IMR-90 (cell line): ENCODE results near the gene NOD2. TPM values are rescaled to one million over a fixed set of nuclear protein-coding genes. Genes with fewer than 3 reads are reported as not detected.

Experiments used
- ATAC-seq: fragments of 200-7000 bp; cut with Tn5 transposase; 2 replicates; pipeline ENCODE4 v1.9.1; 2020; ENCODE audit warnings: low read depth, mild to moderate bottlenecking, moderate library complexity
- BruUV-seq: library from RNA; stranded (reverse); fragments of 400-500 nt; replicated peaks from 2 replicates; lab custom pipeline; 2021; lab: Mats Ljungman, UMichigan
- CTCF ChIA-PET: fragments of 300-600 bp; formaldehyde crosslinking; extraction: SDS; loops from one replicate; lab custom pipeline; 2021; ENCODE audit warnings: antibody characterized with exemption; lab: Yijun Ruan, JAX
- POLR2A ChIA-PET: fragments of 300-600 bp; sonication (Branson Sonifier 250); formaldehyde crosslinking; loops from one replicate; lab custom pipeline; 2022; ENCODE audit warnings: antibody characterized with exemption; ENCODE audit not compliant: unreplicated experiment; lab: Charles Lee
- DNase-seq: peaks from one replicate; pipeline ENCODE4 v3.0.0; 2013
- H2AFZ ChIP-seq: replicated peaks from 2 replicates; pipeline ENCODE3; 2013; ENCODE audit warnings: low read length, mild to moderate bottlenecking; ENCODE audit not compliant: poor library complexity
- H2AK5ac ChIP-seq: 2 replicates; pipeline ENCODE4 v1.6.1; 2013; ENCODE audit warnings: low read depth, low read length, inconsistent platforms
- H2AK9ac ChIP-seq: replicated peaks from 2 replicates; pipeline ENCODE3; 2013; ENCODE audit warnings: mild to moderate bottlenecking, low read depth, low read length, moderate library complexity; ENCODE audit not compliant: poor library complexity
- H2BK120ac ChIP-seq: 2 replicates; pipeline ENCODE4 v1.6.1; 2013; ENCODE audit warnings: low read depth, low read length, inconsistent platforms
- H2BK15ac ChIP-seq: 3 replicates; pipeline ENCODE4 v1.6.1; 2013; ENCODE audit warnings: low read depth, low read length, inconsistent platforms
- H2BK20ac ChIP-seq: 2 replicates; pipeline ENCODE4 v1.6.1; 2013; ENCODE audit warnings: low read depth, mild to moderate bottlenecking, inconsistent platforms, low read length, moderate library complexity
- H2BK5ac ChIP-seq: 2 replicates; pipeline ENCODE4 v1.6.1; 2013; ENCODE audit warnings: mild to moderate bottlenecking, low read depth, low read length, inconsistent platforms; ENCODE audit not compliant: poor library complexity, severe bottlenecking
- H3K14ac ChIP-seq: replicated peaks from 2 replicates; pipeline ENCODE4 v1.6.1; 2013; ENCODE audit warnings: low read depth, low read length, inconsistent platforms
- H3K18ac ChIP-seq: 2 replicates; pipeline ENCODE4 v1.6.1; 2013; ENCODE audit warnings: low read depth, low read length, control low read depth
- H3K23ac ChIP-seq: 2 replicates; pipeline ENCODE4 v1.6.1; 2013; ENCODE audit warnings: low read depth, low read length, inconsistent platforms
- H3K27ac ChIP-seq: 2 replicates; pipeline ENCODE4 v1.5.1; 2013; ENCODE audit warnings: mild to moderate bottlenecking, control low read depth, low read length; ENCODE audit not compliant: insufficient read depth
- H3K27me3 ChIP-seq: 2 replicates; pipeline ENCODE4 v1.6.1; 2013; ENCODE audit warnings: low read length; ENCODE audit not compliant: control insufficient read depth, insufficient read depth
- H3K36me3 ChIP-seq: 2 replicates; pipeline ENCODE4 v1.6.1; 2013; ENCODE audit warnings: low read length, mixed read lengths; ENCODE audit not compliant: control insufficient read depth, insufficient read depth
- H3K4ac ChIP-seq: 2 replicates; pipeline ENCODE4 v1.6.1; 2013; ENCODE audit warnings: low read depth, low read length, inconsistent platforms
- H3K4me1 ChIP-seq: 2 replicates; pipeline ENCODE4 v1.6.1; 2013; ENCODE audit warnings: low read length, mixed read lengths; ENCODE audit not compliant: control insufficient read depth, insufficient read depth
- H3K4me2 ChIP-seq: 2 replicates; pipeline ENCODE4 v1.6.1; 2013; ENCODE audit warnings: low read depth, mild to moderate bottlenecking, control low read depth, low read length, moderate library complexity
- H3K4me3 ChIP-seq: 2 replicates; pipeline ENCODE4 v1.5.1; 2013; ENCODE audit warnings: low read depth, mild to moderate bottlenecking, control low read depth, low read length, moderate library complexity; ENCODE audit not compliant: insufficient read depth
- H3K56ac ChIP-seq: 2 replicates; pipeline ENCODE4 v1.6.1; 2013; ENCODE audit warnings: low read length, inconsistent platforms; ENCODE audit not compliant: insufficient read depth; ENCODE audit errors: extremely low read depth
- H3K79me1 ChIP-seq, 2 experiments: 2 replicates each; pipeline ENCODE4 v1.6.1; 2013; ENCODE audit warnings: low read length in 2 of 2, inconsistent platforms in 1 of 2, low read depth in 1 of 2
- H3K9ac ChIP-seq: 2 replicates; pipeline ENCODE4 v1.6.1; 2013; ENCODE audit warnings: low read depth, low read length, control low read depth
- H3K9me1 ChIP-seq: 2 replicates; pipeline ENCODE4 v1.6.1; 2013; ENCODE audit warnings: low read length, inconsistent platforms; ENCODE audit not compliant: insufficient read depth
- H3K9me3 ChIP-seq: 2 replicates; pipeline ENCODE4 v1.6.1; 2013; ENCODE audit warnings: low read length; ENCODE audit not compliant: control insufficient read depth, insufficient read depth
- H4K20me1 ChIP-seq: 2 replicates; pipeline ENCODE4 v1.6.1; 2013; ENCODE audit warnings: low read length, inconsistent platforms; ENCODE audit not compliant: insufficient read depth
- H4K5ac ChIP-seq: 2 replicates; pipeline ENCODE4 v1.6.1; 2013; ENCODE audit warnings: mild to moderate bottlenecking, low read depth, low read length, control low read depth
- H4K8ac ChIP-seq, 2 experiments: 2 replicates each; pipeline ENCODE4 v1.6.1; 2013; ENCODE audit warnings: low read depth in 2 of 2, low read length in 2 of 2, control low read depth in 1 of 2, inconsistent platforms in 1 of 2
- H4K91ac ChIP-seq: 2 replicates; pipeline ENCODE4 v1.6.1; 2013; ENCODE audit warnings: low read depth, low read length, inconsistent platforms; ENCODE audit not compliant: insufficient read depth
- BHLHE40 ChIP-seq: fragments of 150-350 bp; IDR thresholded peaks from 2 replicates; pipeline ENCODE4 v1.6.1; 2016; ENCODE audit warnings: mild to moderate bottlenecking, low read depth, low read length
- CEBPB ChIP-seq: IDR thresholded peaks from 2 replicates; pipeline ENCODE4 v1.6.1; 2012; ENCODE audit warnings: low read depth, low read length, improper control_type of control experiment
- CHD1 ChIP-seq: IDR thresholded peaks from 2 replicates; pipeline ENCODE4 v1.6.1; 2012; ENCODE audit warnings: low read depth, low read length, improper control_type of control experiment
- FOS ChIP-seq: fragments of 150-350 bp; IDR thresholded peaks from 2 replicates; pipeline ENCODE4 v1.6.1; 2016; ENCODE audit warnings: low read depth, low read length
- MAFK ChIP-seq: IDR thresholded peaks from 2 replicates; pipeline ENCODE4 v1.6.1; 2012; ENCODE audit warnings: low read depth, low read length, improper control_type of control experiment
- MAZ ChIP-seq: IDR thresholded peaks from 2 replicates; pipeline ENCODE4 v1.6.1; 2012; ENCODE audit warnings: low read depth, mild to moderate bottlenecking, low read length, improper control_type of control experiment, moderate library complexity, borderline replicate concordance
- NFE2L2 ChIP-seq: fragments of 150-350 bp; IDR thresholded peaks from 2 replicates; pipeline ENCODE4 v1.6.1; 2016; ENCODE audit warnings: low read depth, mild to moderate bottlenecking, low read length
- SMC3 ChIP-seq: fragments of 150-350 bp; IDR thresholded peaks from 2 replicates; pipeline ENCODE4 v1.6.1; 2016; ENCODE audit warnings: low read depth, mild to moderate bottlenecking, antibody characterized with exemption, low read length, moderate library complexity
- WGBS, 2 experiments: methylation state at CpG; one replicate each; pipeline versions ENCODE4 v1.1.5 to v1.1.7; 2013; ENCODE audit warnings: missing lambda C conversion rate in 2 of 2; ENCODE audit not compliant: insufficient read length in 1 of 2; ENCODE audit errors: extremely low coverage in 2 of 2; 5-methylcytosine and 5-hydroxymethylcytosine counted together
- dilution Hi-C: fragments of 300-500 bp; cut with HindIII; formaldehyde crosslinking; loops from one replicate; pipeline ENCODE4 v1.14.3; 2018; ENCODE audit warnings: low sequenced_read_pairs; ENCODE audit not compliant: unreplicated experiment
- in situ Hi-C: fragments of 300-500 bp; cut with MboI; formaldehyde crosslinking; loops from 3 replicates; pipeline ENCODE4 v1.14.3; 2019; ENCODE audit warnings: low sequenced_read_pairs, inconsistent platforms, mixed read lengths
- intact Hi-C: fragments of 100-400 bp; cut with micrococcal nuclease; formaldehyde crosslinking; loops from 2 replicates; pipeline ENCODE4 v1.10.0; 2022
- microRNA-seq, 2 experiments: library from miRNA; stranded (forward) in 1 of 2; unstranded in 1 of 2; fragments of 10-50 nt in 1 of 2; fragments of <30 nt in 1 of 2; gene quantifications in 1 of 2; microRNA quantifications in 1 of 2; one replicate each; pipeline versions ENCODE3 to v1.1.0; 2013 to 2020; ENCODE audit not compliant: insufficient read depth in 1 of 2, insufficient read length in 1 of 2, unreplicated experiment in 1 of 2
- polyA plus RNA-seq, 3 experiments: library from polyadenylated mRNA; depleted of rRNA; stranded (reverse); fragments of >200 nt; gene quantifications; 2 replicates each; pipeline ENCODE4 v1.2.3, GENCODE V29; 2012; ENCODE audit warnings: low replicate concordance in 1 of 3
- small RNA-seq, 5 experiments: library from RNA; depleted of rRNA; stranded (forward); fragments of <200 nt; gene quantifications; one replicate each; pipeline ENCODE3, GENCODE V24; 2012
- total RNA-seq: library from RNA; depleted of rRNA; stranded (reverse); fragments of >200 nt; gene quantifications from 2 replicates; pipeline ENCODE4 v1.2.3, GENCODE V29; 2012; rRNA removed

The NOD2 gene
- total and polyA plus RNA-seq, 2 of the 4 experiments (the other 2 are of a cell fraction), result not detected

DNA sequence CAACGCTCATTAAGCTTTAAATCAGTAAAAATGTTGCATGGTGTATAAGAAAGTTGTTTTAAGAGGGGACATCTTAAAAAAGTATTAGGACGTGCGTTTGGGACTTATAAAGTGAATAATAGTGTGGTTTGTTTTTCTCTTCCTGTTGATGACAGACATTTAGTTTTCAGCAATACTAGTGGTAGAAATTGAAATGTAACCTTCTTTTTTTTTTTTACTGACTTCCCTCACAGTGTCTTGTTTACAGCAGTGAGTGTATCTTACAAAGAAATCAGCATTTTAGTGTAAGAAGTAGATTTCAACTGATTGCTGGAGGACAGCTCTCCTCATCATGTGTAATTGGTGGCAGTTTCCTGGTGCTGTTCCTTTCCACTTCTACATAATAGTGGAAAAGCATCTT is 88.1 kb downstream of the NOD2 start:
- Histone ChIP-seq H4K5ac (no peak overlapping the region), H3K27me3 (no peaks in the 10 kb centered on the region), H2AK9ac (no peak overlapping the region), H4K20me1 (no peaks in the 10 kb centered on the region), H3K4ac (no peak overlapping the region), H3K4me1 (no peaks in the 10 kb centered on the region), H3K9me3 (no peaks in the 10 kb centered on the region), H2BK5ac (no peak overlapping the region), H2BK120ac (no peak overlapping the region), H3K36me3 (peaks cover 12% of the 10 kb centered on the region), H3K18ac (no peak overlapping the region), H3K79me1 (no peaks in the 10 kb centered on the region), H3K23ac (no peak overlapping the region), H3K14ac (no peak overlapping the region), H2AK5ac (no peak overlapping the region), H3K4me3 (no peak overlapping the region), H3K9me1 (peaks cover 7% of the 10 kb centered on the region), H4K8ac (no peak overlapping the region), H2BK20ac (no peak overlapping the region), H4K91ac (no peak overlapping the region), H3K9ac (no peak overlapping the region), H2BK15ac (no peak overlapping the region), H3K56ac (no peak overlapping the region), H3K27ac (no peak overlapping the region), H2AFZ (no peak overlapping the region), H3K4me2 (no peak overlapping the region)
- dilution Hi-C loops, result no loop called here
- TF ChIP-seq MAZ, result no peak
- no peak for TF ChIP-seq BHLHE40
- TF ChIP-seq SMC3, result no peak
- no peak for TF ChIP-seq NFE2L2
- no peak for TF ChIP-seq CHD1
- no peak for TF ChIP-seq CEBPB
- no peak for TF ChIP-seq FOS
- no peak for TF ChIP-seq MAFK
- no TSS peak for BruUV-seq
- POLR2A ChIA-PET, result no interaction called here
- CTCF ChIA-PET, result interaction anchor here (0.6 kb wide), 1 partner anchor 25 kb away, joined by 4 read pairs; no protein-coding TSS in a partner anchor
- intact Hi-C loops, result no loop called here
- in situ Hi-C loops, result loop anchor here (25.0 kb wide), 1 partner anchor 569 kb away; no protein-coding TSS in a partner anchor
- WGBS, 2 experiments, result no CpG with 5 or more reads among the region's 3 CpGs
- ATAC-seq, result no peak
- no peak for DNase-seq

Small RNA genes within 50 kb of the gene (microRNA-seq; reads per million reads assigned to microRNA genes)
- gene MIR3181, result 0 to 0.37 reads per million in 2 experiments

Small RNA genes within 50 kb of the gene (small RNA-seq; reads per million reads assigned to genes)
- gene MIR3181, result 0 reads per million in 5 experiments

Other genes with a start within 250 kb of the NOD2 start
- under 0.01 TPM in 1 of 2 replicates, not detected in the other for gene NKD1, start 145.2 kb upstream of the NOD2 start, total RNA-seq
- gene NKD1, start 145.2 kb upstream of the NOD2 start, polyA plus RNA-seq (2012; rRNA removed), result not detected in 2 replicates
- gene SNX20, start 12.3 kb upstream of the NOD2 start, total RNA-seq, result not detected in 2 replicates
- not detected in 2 replicates for gene SNX20, start 12.3 kb upstream of the NOD2 start, polyA plus RNA-seq (2012; rRNA removed)
- 37.3 and 50.8 TPM in 2 replicates for gene CYLD, start 48.5 kb downstream of the NOD2 start, total RNA-seq
- 12.9 and 16.2 TPM in 2 replicates for gene CYLD, start 48.5 kb downstream of the NOD2 start, polyA plus RNA-seq (2012; rRNA removed)